Kidney (tissue), 14 donors: ENCODE data around the gene HES2. TPM values are rescaled to one million over a fixed set of nuclear protein-coding genes. Genes with fewer than 3 reads are reported as not detected.
A peak's percentile ranks its signal among the peaks of the same experiment; 100 is the strongest.
"Not testable (repeated sequence)": the region's sequence is repeated elsewhere in the genome, so short reads cannot be mapped to it uniquely, and the experiment has no call there.

Experiments used
- DNase-seq, 5 donors: peaks; one replicate each; pipeline ENCODE4 v3.0.0-alpha.2; 2013 to 2020
- FAIRE-seq: peaks from 2 replicates; lab custom pipeline; 2012; peaks lifted over from hg19 to GRCh38; lab: Jason Lieb, UNC
- H3K27ac ChIP-seq, 2 donors: one replicate each; pipeline ENCODE4 v1.7.0; 2013; ENCODE audit warnings: low read depth in 2 of 2, low read length in 2 of 2, inconsistent platforms in 1 of 2
- H3K27me3 ChIP-seq: one replicate; pipeline ENCODE4 v1.7.1; 2013; ENCODE audit warnings: low read length, inconsistent platforms; ENCODE audit not compliant: control insufficient read depth, insufficient read depth
- H3K36me3 ChIP-seq, 3 donors: one replicate each; pipeline versions ENCODE4 v1.7.0 to v1.7.1; 2013; ENCODE audit warnings: low read length in 3 of 3, control low read depth in 1 of 3, inconsistent platforms in 1 of 3; ENCODE audit not compliant: insufficient read depth in 3 of 3, control insufficient read depth in 2 of 3
- H3K4me1 ChIP-seq, 3 donors: one replicate each; pipeline versions ENCODE4 v1.7.0 to v1.7.1; 2013; ENCODE audit warnings: low read length in 3 of 3, inconsistent platforms in 1 of 3, low read depth in 1 of 3; ENCODE audit not compliant: control insufficient read depth in 2 of 3, insufficient read depth in 2 of 3
- H3K4me3 ChIP-seq, 3 donors: one replicate each; pipeline versions ENCODE4 v1.7.0 to v1.8.1; 2013; ENCODE audit warnings: low read length in 3 of 3, control low read depth in 1 of 3, inconsistent platforms in 1 of 3
- H3K9ac ChIP-seq, 3 donors: one replicate each; pipeline versions ENCODE4 v1.7.0 to v1.7.1; 2013; ENCODE audit warnings: low read length in 3 of 3, control low read depth in 1 of 3, inconsistent platforms in 1 of 3
- H3K9me3 ChIP-seq, 3 donors: one replicate each; pipeline versions ENCODE4 v1.7.0 to v1.7.1; 2013; ENCODE audit warnings: low read length in 3 of 3, control low read depth in 1 of 3, inconsistent platforms in 1 of 3; ENCODE audit not compliant: control insufficient read depth in 2 of 3, insufficient read depth in 1 of 3
- intact Hi-C: fragments of 100-400 bp; cut with DNase I; formaldehyde crosslinking; loops from one replicate; pipeline ENCODE4 v1.11.1; 2022
- polyA plus RNA-seq: library from polyadenylated mRNA; stranded (reverse); fragments of 350-450 nt; fragmentation: Illumina TruSeq; extraction: RNeasy Lipid Tissue Mini Kit (QIAGEN cat#74804); gene quantifications from one replicate; pipeline ENCODE4 v1.2.3, GENCODE V29; 2014; ENCODE audit warnings: low read depth, low replicate concordance; ENCODE audit not compliant: insufficient read depth
- total RNA-seq: library from RNA; stranded (reverse); fragmentation: NEBNext Ultra II Directional; extraction: Animal tissue kit (Norgen Biotek cat#: 25700); gene quantifications from one replicate; pipeline ENCODE4 v1.2.1, GENCODE V29; 2021
- TF ChIP-seq, protein P1 (sequence below): IDR thresholded peaks from 3 replicates; pipeline ENCODE4 v1.5.1; 2012; ENCODE audit warnings: mild to moderate bottlenecking, moderate library complexity, borderline replicate concordance; ENCODE audit not compliant: insufficient read depth; ENCODE audit errors: extremely low read depth
- donor health status: control.
- donor health status: control.
- donor health status: control.
- donor health status: control.
- donor health status: control.
- donor health status: DM: yes; HTN: yes; CAD: no.
- donor health status: Normal renal cell carcinoma (clear cell type).

Gene HES2
- total and polyA plus RNA-seq, 2 donors from 2014 or later, result 1.3 to 1.6 TPM

- Histone ChIP-seq H3K27ac (no peak overlapping the region), H3K27me3 (no peaks in the 10 kb centered on the region), H3K4me1 (peaks cover 0 to 12% (median 0%) of the 10 kb centered on the region in 3 donors), H3K4me3 (no peak overlapping the region), H3K36me3 (no peaks in the 10 kb centered on the region), H3K9ac (no peak overlapping the region), H3K9me3 (no peaks in the 10 kb centered on the region)
- DNase-seq, result no peak
- TF ChIP-seq, protein P1, sequence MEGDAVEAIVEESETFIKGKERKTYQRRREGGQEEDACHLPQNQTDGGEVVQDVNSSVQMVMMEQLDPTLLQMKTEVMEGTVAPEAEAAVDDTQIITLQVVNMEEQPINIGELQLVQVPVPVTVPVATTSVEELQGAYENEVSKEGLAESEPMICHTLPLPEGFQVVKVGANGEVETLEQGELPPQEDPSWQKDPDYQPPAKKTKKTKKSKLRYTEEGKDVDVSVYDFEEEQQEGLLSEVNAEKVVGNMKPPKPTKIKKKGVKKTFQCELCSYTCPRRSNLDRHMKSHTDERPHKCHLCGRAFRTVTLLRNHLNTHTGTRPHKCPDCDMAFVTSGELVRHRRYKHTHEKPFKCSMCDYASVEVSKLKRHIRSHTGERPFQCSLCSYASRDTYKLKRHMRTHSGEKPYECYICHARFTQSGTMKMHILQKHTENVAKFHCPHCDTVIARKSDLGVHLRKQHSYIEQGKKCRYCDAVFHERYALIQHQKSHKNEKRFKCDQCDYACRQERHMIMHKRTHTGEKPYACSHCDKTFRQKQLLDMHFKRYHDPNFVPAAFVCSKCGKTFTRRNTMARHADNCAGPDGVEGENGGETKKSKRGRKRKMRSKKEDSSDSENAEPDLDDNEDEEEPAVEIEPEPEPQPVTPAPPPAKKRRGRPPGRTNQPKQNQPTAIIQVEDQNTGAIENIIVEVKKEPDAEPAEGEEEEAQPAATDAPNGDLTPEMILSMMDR, result no peak
- intact Hi-C loops, result no loop called here
- no peak for FAIRE-seq
Measured at GRCh38 chr1:6435547-6435946, 15.8 kb upstream of the HES2 start.

DNA sequence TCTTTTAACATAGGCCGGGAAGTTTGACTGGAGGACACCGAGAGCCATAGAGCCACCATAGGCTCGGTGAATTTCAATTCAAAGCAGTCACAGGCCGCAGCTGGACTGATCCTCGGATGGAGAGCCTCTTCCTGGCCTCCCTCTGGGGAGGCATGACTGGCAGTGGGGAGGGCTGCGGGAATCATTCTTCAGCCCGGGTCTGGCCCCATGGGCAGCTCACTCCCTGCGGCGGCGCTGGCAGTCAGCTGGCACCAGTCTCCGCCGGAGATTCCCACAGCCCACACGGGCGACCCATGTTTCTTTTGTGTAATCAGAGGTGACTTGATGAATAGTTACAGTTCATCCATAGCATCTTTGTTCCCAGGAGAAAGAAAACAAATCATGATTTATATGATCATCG, 15.4 kb upstream of the HES2 start:
- Histone ChIP-seq H3K36me3 (no peaks in the 10 kb centered on the region), H3K27ac (no peak overlapping the region), H3K9ac (no peak overlapping the region), H3K4me1 (peaks cover 0 to 12% (median 0%) of the 10 kb centered on the region in 3 donors), H3K27me3 (no peaks in the 10 kb centered on the region), H3K4me3 (no peak overlapping the region), H3K9me3 (no peaks in the 10 kb centered on the region)
- FAIRE-seq (no peak), DNase-seq (no peak)
- intact Hi-C loops, result no loop called here
- TF ChIP-seq, protein P1, result no peak

- Histone ChIP-seq H3K27me3 (no peaks in the 10 kb centered on the region), H3K27ac (no peak overlapping the region), H3K4me3 (no peak overlapping the region), H3K9ac (no peak overlapping the region), H3K4me1 (peaks cover 0 to 12% (median 0%) of the 10 kb centered on the region in 3 donors), H3K36me3 (no peaks in the 10 kb centered on the region), H3K9me3 (no peaks in the 10 kb centered on the region)
- FAIRE-seq (no peak), DNase-seq (peak in 1 of 5 donors; percentile 45)
- TF ChIP-seq, protein P1, result no peak
- intact Hi-C loops, result no loop called here
Measured at GRCh38 chr1:6434186-6434585, 14.5 kb upstream of the HES2 start.

- not testable (repeated sequence) for FAIRE-seq, H3K27me3 ChIP-seq
- DNase-seq, result peak in 1 of 5 donors; percentile 48
Measured at GRCh38 chr1:6431645-6432579, 12.2 kb upstream of the HES2 start.

GRCh38 chr1:6429660-6430411, 10.1 kb upstream of the HES2 start:
- H3K36me3 ChIP-seq, H3K27ac ChIP-seq, H3K9me3 ChIP-seq, intact Hi-C loops, H3K9ac ChIP-seq, H3K4me3 ChIP-seq, H3K27me3 ChIP-seq, FAIRE-seq: not testable (repeated sequence)
- peak in 3 of 5 donors; percentile 49 to 81 (median 62) for DNase-seq
- peaks cover 0 to 20% (median 7%) of the 10 kb centered on the region in 3 donors for H3K4me1 ChIP-seq

More at GRCh38 chr1:6431645-6432579, 12.2 kb upstream of the HES2 start:
- H3K9me3 ChIP-seq, H3K27ac ChIP-seq, H3K9ac ChIP-seq, H3K4me1 ChIP-seq, intact Hi-C loops, H3K4me3 ChIP-seq, H3K36me3 ChIP-seq: not testable (repeated sequence)
